ENCODE data around the gene CDC34. TPM values are rescaled to one million over a fixed set of nuclear protein-coding genes. Genes with fewer than 3 reads are reported as not detected.

The CDC34 gene
- total RNA-seq, 6 experiments from 2014 or later = 44.8 to 81.8 (median 49.5) TPM

DNA sequence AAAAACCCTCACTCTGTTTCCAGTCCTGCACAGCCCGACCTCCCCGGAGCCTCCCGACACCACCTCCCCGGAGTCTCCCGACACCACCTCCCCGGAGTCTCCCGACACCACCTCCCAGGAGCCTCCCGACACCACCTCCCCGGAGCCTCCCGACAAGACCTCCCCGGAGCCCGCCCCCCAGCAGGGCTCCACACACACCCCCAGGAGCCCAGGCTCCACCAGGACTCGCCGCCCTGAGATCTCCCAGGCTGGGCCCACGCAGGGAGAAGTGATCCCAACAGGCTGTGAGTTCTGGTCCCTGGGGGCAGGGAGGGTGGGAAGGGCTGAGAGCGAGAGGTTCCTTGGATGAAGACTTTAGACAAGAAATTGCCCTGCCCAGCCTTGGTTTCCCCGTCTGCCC is 29.9 kb upstream of the CDC34 start:
- H3K27me3 ChIP-seq = no peaks in the 10 kb centered on the region
- peaks cover 0 to 5% (median 0%) of the 10 kb centered on the region in 4 donors for H3K4me1 ChIP-seq
- ATAC-seq (no peak), DNase-seq (no peak)
- no peaks in the 10 kb centered on the region for H3K9me3 ChIP-seq
- no peak overlapping the region for H3K4me3 ChIP-seq
- H3K27ac ChIP-seq = no peak overlapping the region
- no peaks in the 10 kb centered on the region for H3K36me3 ChIP-seq
- no peak for TF ChIP-seq POLR2A (IDR thresholded peaks at IDR 0.05)
- TF ChIP-seq, protein P1, sequence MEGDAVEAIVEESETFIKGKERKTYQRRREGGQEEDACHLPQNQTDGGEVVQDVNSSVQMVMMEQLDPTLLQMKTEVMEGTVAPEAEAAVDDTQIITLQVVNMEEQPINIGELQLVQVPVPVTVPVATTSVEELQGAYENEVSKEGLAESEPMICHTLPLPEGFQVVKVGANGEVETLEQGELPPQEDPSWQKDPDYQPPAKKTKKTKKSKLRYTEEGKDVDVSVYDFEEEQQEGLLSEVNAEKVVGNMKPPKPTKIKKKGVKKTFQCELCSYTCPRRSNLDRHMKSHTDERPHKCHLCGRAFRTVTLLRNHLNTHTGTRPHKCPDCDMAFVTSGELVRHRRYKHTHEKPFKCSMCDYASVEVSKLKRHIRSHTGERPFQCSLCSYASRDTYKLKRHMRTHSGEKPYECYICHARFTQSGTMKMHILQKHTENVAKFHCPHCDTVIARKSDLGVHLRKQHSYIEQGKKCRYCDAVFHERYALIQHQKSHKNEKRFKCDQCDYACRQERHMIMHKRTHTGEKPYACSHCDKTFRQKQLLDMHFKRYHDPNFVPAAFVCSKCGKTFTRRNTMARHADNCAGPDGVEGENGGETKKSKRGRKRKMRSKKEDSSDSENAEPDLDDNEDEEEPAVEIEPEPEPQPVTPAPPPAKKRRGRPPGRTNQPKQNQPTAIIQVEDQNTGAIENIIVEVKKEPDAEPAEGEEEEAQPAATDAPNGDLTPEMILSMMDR (IDR thresholded peaks at IDR 0.05) = no peak
- WGBS (ENCODE audit: insufficient coverage, low coverage, low lambda C conversion rate, missing lambda C conversion rate) = 100% methylated on average over 1 of the region's 17 CpGs
- intact Hi-C loops (cut with DNase I) = no loop called here

DNA sequence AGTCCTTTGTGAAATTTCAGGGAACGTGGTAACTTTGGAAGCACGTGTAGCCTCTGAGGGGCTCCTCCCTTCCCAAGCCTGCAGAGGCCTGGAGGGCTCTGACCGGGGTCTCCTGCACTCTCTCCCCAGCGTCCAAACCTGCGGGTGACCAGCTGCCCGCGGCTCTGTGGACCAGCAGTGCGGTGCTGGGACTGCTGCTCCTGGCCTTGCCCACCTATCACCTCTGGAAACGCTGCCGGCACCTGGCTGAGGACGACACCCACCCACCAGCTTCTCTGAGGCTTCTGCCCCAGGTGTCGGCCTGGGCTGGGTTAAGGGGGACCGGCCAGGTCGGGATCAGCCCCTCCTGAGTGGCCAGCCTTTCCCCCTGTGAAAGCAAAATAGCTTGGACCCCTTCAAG is 26.9 kb upstream of the CDC34 start:
- intact Hi-C loops (cut with DNase I) = no loop called here
- peaks cover 0 to 10% (median 3%) of the 10 kb centered on the region in 4 donors for H3K4me1 ChIP-seq

DNA sequence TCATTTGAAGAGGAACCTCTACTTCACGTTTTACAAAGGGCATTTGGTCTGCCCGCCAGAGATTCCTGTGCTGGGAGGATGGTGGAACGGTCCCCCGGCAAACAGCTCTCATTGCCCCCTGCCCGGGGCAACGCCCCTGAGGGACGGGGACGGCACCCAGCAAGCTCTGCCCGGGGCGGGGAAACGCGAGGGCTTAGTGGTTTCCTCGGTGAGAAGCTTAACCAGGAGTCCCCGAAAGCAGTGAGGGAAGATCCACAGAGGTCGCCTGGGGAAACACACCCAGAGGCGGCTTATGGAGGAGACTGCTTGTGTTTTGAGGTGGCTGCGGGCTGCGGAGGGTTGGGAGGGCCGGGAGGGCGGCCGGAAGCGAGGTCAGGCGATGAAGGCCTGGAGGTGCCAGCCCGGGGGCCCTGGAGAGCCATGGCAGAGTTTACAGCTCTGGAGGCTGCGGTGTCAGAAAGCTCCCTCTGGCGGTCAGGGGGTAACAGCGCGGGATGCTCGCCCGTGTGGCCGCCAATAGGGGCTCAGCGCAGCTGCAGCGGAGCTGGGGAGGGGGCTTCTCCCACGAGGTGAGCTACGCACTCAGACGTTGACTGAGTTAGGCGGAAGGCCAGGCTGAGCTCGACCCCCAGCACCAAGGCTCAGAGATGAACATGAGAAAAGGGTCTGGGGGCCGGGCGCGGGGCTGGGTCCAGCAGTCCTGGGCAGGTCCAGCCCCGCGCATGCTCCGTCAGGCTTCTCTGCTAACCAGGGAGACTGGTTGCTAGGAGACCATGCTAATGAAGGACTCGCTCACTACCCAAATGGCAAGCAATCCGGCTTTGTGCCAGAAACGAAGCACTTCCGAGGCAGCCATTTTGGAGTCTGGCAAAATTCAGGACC is 24.9 kb upstream of the CDC34 start:
- Histone ChIP-seq H3K27ac (peak overlapping the region; percentile 87 to 88 (median 88)), H3K27me3 (no peaks in the 10 kb centered on the region), H3K9me3 (no peaks in the 10 kb centered on the region), H3K4me1 (peaks cover 0 to 10% (median 3%) of the 10 kb centered on the region in 4 donors), H3K4me3 (peak overlapping the region; percentile 96 to 100 (median 100)), H3K36me3 (no peaks in the 10 kb centered on the region)
- 3% methylated on average over 29 of the region's 48 CpGs for WGBS (ENCODE audit: insufficient coverage, low coverage, low lambda C conversion rate, missing lambda C conversion rate)
- intact Hi-C loops (cut with DNase I) = no loop called here
- TF ChIP-seq POLR2A (IDR thresholded peaks at IDR 0.05) = peak; percentile 25
- TF ChIP-seq, protein P1 (IDR thresholded peaks at IDR 0.05) = peak; percentile 97 to 98 (median 98)
- peak; percentile 84 to 88 (median 87) for ATAC-seq
- peak; percentile 98 to 100 (median 98) for DNase-seq

More for the DNA sequence above, 26.9 kb upstream of the CDC34 start:
- TF ChIP-seq POLR2A (IDR thresholded peaks at IDR 0.05) = no peak
- TF ChIP-seq, protein P1 (IDR thresholded peaks at IDR 0.05) = no peak
- H3K36me3 ChIP-seq = no peaks in the 10 kb centered on the region
- WGBS (ENCODE audit: insufficient coverage, low coverage, low lambda C conversion rate, missing lambda C conversion rate) = 78% methylated on average over 2 of the region's 14 CpGs
- no peaks in the 10 kb centered on the region for H3K9me3 ChIP-seq
- no peak overlapping the region for H3K4me3 ChIP-seq
- DNase-seq (no peak), ATAC-seq (no peak)
- no peak overlapping the region for H3K27ac ChIP-seq
- H3K27me3 ChIP-seq = no peaks in the 10 kb centered on the region

DNA sequence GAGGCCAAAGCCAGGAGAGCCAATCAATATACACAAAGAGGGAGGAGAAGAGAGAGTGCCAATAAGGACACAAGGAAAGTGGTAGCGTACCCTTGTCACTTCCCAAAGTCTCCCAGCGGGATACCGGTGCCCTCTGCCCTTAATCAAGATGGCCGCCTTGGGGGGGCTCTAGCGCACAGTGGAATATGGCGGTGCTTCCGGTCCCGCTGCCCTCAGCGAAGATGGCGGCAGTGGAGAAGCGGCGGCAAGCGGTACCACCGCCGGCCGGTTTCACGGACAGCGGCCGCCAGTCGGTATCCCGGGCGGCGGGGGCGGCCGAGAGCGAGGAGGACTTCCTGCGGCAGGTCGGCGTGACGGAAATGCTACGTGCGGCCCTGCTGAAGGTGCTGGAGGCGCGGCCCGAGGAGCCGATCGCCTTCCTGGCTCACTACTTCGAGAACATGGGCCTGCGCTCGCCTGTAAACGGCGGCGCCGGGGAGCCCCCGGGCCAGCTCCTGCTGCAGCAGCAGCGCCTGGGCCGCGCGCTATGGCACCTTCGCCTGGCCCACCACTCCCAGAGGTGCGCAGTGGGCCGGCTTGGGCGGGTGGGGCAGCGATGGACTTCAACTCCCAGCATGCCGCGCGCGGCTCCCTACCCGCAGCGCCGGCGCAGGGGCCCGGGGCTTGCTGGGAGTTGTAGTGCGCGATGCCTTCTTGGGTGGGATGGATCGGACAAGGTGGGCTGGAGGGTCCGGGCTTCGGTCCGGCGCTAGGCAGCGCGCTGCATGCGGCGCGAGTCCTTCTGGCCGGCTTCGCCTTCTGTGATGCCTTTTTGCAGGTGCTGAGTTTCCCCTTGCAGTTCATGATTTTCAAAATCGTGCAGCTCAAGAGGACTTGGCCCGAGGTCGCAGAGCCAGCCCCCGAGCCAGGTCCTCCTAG is 24.0 kb upstream of the CDC34 start, which contains the start of gene TPGS1:
TPGS1 (plus strand) TSS at position 212 of the 918 bp plus-strand sequence; CDS start at position 222, 10 bp downstream.
- Histone ChIP-seq H3K27ac (peak within 1 kb of the TSS; percentile 87 to 88 (median 88)), H3K9me3 (no peaks in the 10 kb centered on the region), H3K36me3 (no peaks in the 10 kb centered on the region), H3K4me3 (peak within 1 kb of the TSS; percentile 96 to 100 (median 100)), H3K4me1 (peaks cover 0 to 10% (median 3%) of the 10 kb centered on the region in 4 donors), H3K27me3 (no peaks in the 10 kb centered on the region)
- ATAC-seq (peak; percentile 83 to 92 (median 88)), DNase-seq (peak; percentile 83 to 94 (median 94))
- intact Hi-C loops (cut with DNase I) = no loop called here
- 0% methylated on average over 15 of the region's 81 CpGs for WGBS (ENCODE audit: insufficient coverage, low coverage, low lambda C conversion rate, missing lambda C conversion rate)
- TF ChIP-seq, protein P1 (IDR thresholded peaks at IDR 0.05) = peak in 1 of 4 donors; percentile 4
- TF ChIP-seq POLR2A (IDR thresholded peaks at IDR 0.05) = peak; percentile 53
